ENCODE results near the gene MTG1. TPM values are rescaled to one million over a fixed set of nuclear protein-coding genes. Genes with fewer than 3 reads are reported as not detected.

The MTG1 gene
- polyA plus RNA-seq, 3 donors, result 13.0 to 45.8 (median 17.1) TPM

- no peak overlapping the region for H3K4me3 ChIP-seq (replicated peaks in 1 of 3; ENCODE audit: low read depth in 2 of 3, low read length in 3 of 3)
- H3K9me3 ChIP-seq (replicated peaks in 1 of 2; ENCODE audit: control insufficient read depth in 1 of 2, insufficient read depth in 1 of 2, low read length in 2 of 2), result peaks cover 0 to 3% of the 10 kb centered on the region in 2 donors
- H3K27ac ChIP-seq (ENCODE audit: low read depth in 1 of 2, low read length in 2 of 2), result no peak overlapping the region
- intact Hi-C loops (cut with micrococcal nuclease), result no loop called here
- peaks cover 12 to 43% (median 19%) of the 10 kb centered on the region in 3 donors for H3K27me3 Mint-ChIP-seq (ENCODE audit: low read depth in 3 of 3)
- H3K36me3 Mint-ChIP-seq, result no peaks in the 10 kb centered on the region
- peaks cover 8% of the 10 kb centered on the region for H4K20me1 ChIP-seq (ENCODE audit: insufficient read depth, low read length)
- peak overlapping the region in 1 of 2 donors; percentile 3 for H3K4me3 Mint-ChIP-seq
- TF ChIP-seq CTCF (IDR thresholded peaks at IDR 0.05), result no peak
- H3K4me1 Mint-ChIP-seq, result no peaks in the 10 kb centered on the region
- H3K36me3 ChIP-seq (replicated peaks in 1 of 2; ENCODE audit: control insufficient read depth in 1 of 2, insufficient read depth in 2 of 2, low read length in 2 of 2), result no peaks in the 10 kb centered on the region
- H3K4me1 ChIP-seq (ENCODE audit: control insufficient read depth in 1 of 2, insufficient read depth in 2 of 2, low read length in 2 of 2), result no peaks in the 10 kb centered on the region
- H3K27me3 ChIP-seq (ENCODE audit: control insufficient read depth in 2 of 2, insufficient read depth in 2 of 2, low read length in 2 of 2), result peaks cover 0 to 14% of the 10 kb centered on the region in 2 donors
- no peaks in the 10 kb centered on the region for H3K79me2 ChIP-seq (ENCODE audit: insufficient read depth, low read length)
- DNase-seq, result no peak
- no peak overlapping the region for H3K4me2 ChIP-seq (replicated peaks; ENCODE audit: extremely low read depth, low read length, poor library complexity, severe bottlenecking)
- WGBS (ENCODE audit: insufficient coverage), result 93% methylated on average over 8 of the region's 8 CpGs
- no peak overlapping the region for H3K9ac ChIP-seq (ENCODE audit: insufficient read depth, low read length, poor library complexity, severe bottlenecking)
- H3K9me3 Mint-ChIP-seq, result peaks cover 0 to 3% (median 0%) of the 10 kb centered on the region in 7 donors
- no peak overlapping the region for H3K27ac Mint-ChIP-seq
- H2AFZ ChIP-seq (ENCODE audit: insufficient read depth, low read depth, low read length, poor library complexity, severe bottlenecking), result no peak overlapping the region
Measured at GRCh38 chr10:133349160-133349568, 44.8 kb upstream of the MTG1 start.

- no peaks in the 10 kb centered on the region for H3K36me3 ChIP-seq (replicated peaks in 1 of 2; ENCODE audit: control insufficient read depth in 1 of 2, insufficient read depth in 2 of 2, low read length in 2 of 2)
- H3K9ac ChIP-seq (ENCODE audit: insufficient read depth, low read length, poor library complexity, severe bottlenecking), result no peak overlapping the region
- H3K79me2 ChIP-seq (ENCODE audit: insufficient read depth, low read length), result no peaks in the 10 kb centered on the region
- peaks cover 0 to 2% of the 10 kb centered on the region in 2 donors for H3K36me3 Mint-ChIP-seq
- H3K4me3 Mint-ChIP-seq, result no peak overlapping the region
- 79% methylated on average over 3 of the region's 9 CpGs for WGBS (ENCODE audit: insufficient coverage)
- no peak overlapping the region for H3K4me3 ChIP-seq (replicated peaks in 1 of 3; ENCODE audit: low read depth in 2 of 3, low read length in 3 of 3)
- no peak overlapping the region for H3K27ac Mint-ChIP-seq
- no peak overlapping the region for H3K4me2 ChIP-seq (replicated peaks; ENCODE audit: extremely low read depth, low read length, poor library complexity, severe bottlenecking)
- peaks cover 0 to 3% of the 10 kb centered on the region in 2 donors for H3K9me3 ChIP-seq (replicated peaks in 1 of 2; ENCODE audit: control insufficient read depth in 1 of 2, insufficient read depth in 1 of 2, low read length in 2 of 2)
- no peak overlapping the region for H3K27ac ChIP-seq (ENCODE audit: low read depth in 1 of 2, low read length in 2 of 2)
- no peak for TF ChIP-seq CTCF (IDR thresholded peaks at IDR 0.05)
- peaks cover 0 to 3% (median 0%) of the 10 kb centered on the region in 7 donors for H3K9me3 Mint-ChIP-seq
- H3K27me3 Mint-ChIP-seq (ENCODE audit: low read depth in 3 of 3), result peaks cover 8 to 40% (median 18%) of the 10 kb centered on the region in 3 donors
- peaks cover 12% of the 10 kb centered on the region for H4K20me1 ChIP-seq (ENCODE audit: insufficient read depth, low read length)
- H2AFZ ChIP-seq (ENCODE audit: insufficient read depth, low read depth, low read length, poor library complexity, severe bottlenecking), result no peak overlapping the region
- H3K4me1 ChIP-seq (ENCODE audit: control insufficient read depth in 1 of 2, insufficient read depth in 2 of 2, low read length in 2 of 2), result no peaks in the 10 kb centered on the region
- intact Hi-C loops (cut with micrococcal nuclease), result no loop called here
- no peaks in the 10 kb centered on the region for H3K4me1 Mint-ChIP-seq
- H3K27me3 ChIP-seq (ENCODE audit: control insufficient read depth in 2 of 2, insufficient read depth in 2 of 2, low read length in 2 of 2), result peaks cover 0 to 14% of the 10 kb centered on the region in 2 donors
- DNase-seq, result no peak
Measured at GRCh38 chr10:133349577-133350011, 44.4 kb upstream of the MTG1 start.

Measured in CD14-positive monocyte (primary cell).